ENCODE data around the gene TRIM45. TPM values are rescaled to one million over a fixed set of nuclear protein-coding genes. Genes with fewer than 3 reads are reported as not detected.

TRIM45 gene
- total RNA-seq, 1 experiment from 2014 or later, result 11.7 TPM

DNA sequence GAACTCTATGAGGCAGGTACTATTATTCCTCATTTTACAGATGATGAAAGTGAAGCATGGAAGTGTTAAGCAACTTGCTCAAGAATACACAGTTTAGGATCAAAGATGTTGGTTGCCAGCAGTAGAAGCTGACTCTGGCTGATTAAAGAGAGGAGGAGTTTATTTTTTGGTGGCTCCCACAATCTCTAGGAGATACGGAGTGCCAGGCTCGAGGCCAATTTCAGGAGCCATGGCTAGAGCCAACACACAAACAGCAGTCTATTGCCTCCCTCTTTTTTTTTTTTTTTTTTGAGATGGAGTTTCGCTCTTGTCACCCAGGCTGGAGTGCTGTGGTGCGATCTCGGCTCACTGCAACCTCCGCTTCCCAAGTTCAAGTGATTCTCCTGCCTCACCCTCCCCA is 41.8 kb downstream of the TRIM45 start:
- Histone ChIP-seq H4K8ac (replicated peaks; ENCODE audit: insufficient read length, low read depth, low read length) (no peak overlapping the region), H3K14ac (ENCODE audit: insufficient read depth, low read length) (no peak overlapping the region), H3K79me2 (ENCODE audit: insufficient read depth, low read length) (no peaks in the 10 kb centered on the region; the same call in 1 of the 2 replicates), H3K9ac (ENCODE audit: extremely low read depth, insufficient read length, low read length) (no peak overlapping the region), H3K4ac (ENCODE audit: low read depth, low read length) (no peak overlapping the region), H2BK20ac (ENCODE audit: low read depth, low read length, poor library complexity, severe bottlenecking) (no peak overlapping the region), H3K18ac (ENCODE audit: insufficient read length, low read depth, low read length) (no peak overlapping the region), H3K4me1 (ENCODE audit: insufficient read depth, low read length) (no peaks in the 10 kb centered on the region), H2AK5ac (ENCODE audit: insufficient read length, low read length) (no peak overlapping the region), H3K23ac (ENCODE audit: insufficient read length, low read depth, low read length) (no peak overlapping the region), H3K4me2 (ENCODE audit: insufficient read depth, insufficient read length, low read length) (no peak overlapping the region), H4K20me1 (ENCODE audit: control insufficient read depth, insufficient read depth, insufficient read length) (no peaks in the 10 kb centered on the region), H4K5ac (ENCODE audit: insufficient read length, low read depth, low read length) (no peak overlapping the region), H2BK12ac (ENCODE audit: insufficient read length, low read depth, low read length) (no peak overlapping the region), H3K56ac (ENCODE audit: insufficient read length, low read depth, low read length) (no peak overlapping the region), H2BK15ac (ENCODE audit: low read depth, low read length) (no peak overlapping the region), H2BK5ac (ENCODE audit: insufficient read length, low read length) (no peak overlapping the region), H2BK120ac (ENCODE audit: low read depth, low read length, poor library complexity, severe bottlenecking) (no peak overlapping the region), H3T11ph (ENCODE audit: low read length) (no peak overlapping the region), H3K79me1 (ENCODE audit: insufficient read depth, low read depth, low read length, poor library complexity, severe bottlenecking) (no peaks in the 10 kb centered on the region), H2AFZ (ENCODE audit: low read length) (no peak overlapping the region), H3K27me3 (ENCODE audit: insufficient read depth, low read length) (no peaks in the 10 kb centered on the region), H3K27ac (ENCODE audit: insufficient read length, low read depth, low read length) (no peak overlapping the region), H3K23me2 (ENCODE audit: insufficient read length, low read depth, low read length, poor library complexity, severe bottlenecking) (no peaks in the 10 kb centered on the region), H4K91ac (ENCODE audit: insufficient read length, low read depth, low read length) (no peak overlapping the region), H3K9me3 (ENCODE audit: control insufficient read depth, low read depth, low read length) (no peaks in the 10 kb centered on the region)
- H3K4me3 Mint-ChIP-seq, result no peak overlapping the region
- no peaks in the 10 kb centered on the region for H3K9me3 Mint-ChIP-seq
- H3K4me1 Mint-ChIP-seq, result peaks cover 0 to 2% of the 10 kb centered on the region in 2 experiments; a peak in 1 of 4 replicates
- no peak overlapping the region for H3K27ac Mint-ChIP-seq
- peaks cover 45 to 90% (median 79%) of the 10 kb centered on the region in 3 experiments for H3K36me3 Mint-ChIP-seq (ENCODE audit: insufficient read depth in 1 of 3, low read depth in 3 of 3)
- H3K27me3 Mint-ChIP-seq (ENCODE audit: low read depth), result no peaks in the 10 kb centered on the region
- TF ChIP-seq, protein P1, sequence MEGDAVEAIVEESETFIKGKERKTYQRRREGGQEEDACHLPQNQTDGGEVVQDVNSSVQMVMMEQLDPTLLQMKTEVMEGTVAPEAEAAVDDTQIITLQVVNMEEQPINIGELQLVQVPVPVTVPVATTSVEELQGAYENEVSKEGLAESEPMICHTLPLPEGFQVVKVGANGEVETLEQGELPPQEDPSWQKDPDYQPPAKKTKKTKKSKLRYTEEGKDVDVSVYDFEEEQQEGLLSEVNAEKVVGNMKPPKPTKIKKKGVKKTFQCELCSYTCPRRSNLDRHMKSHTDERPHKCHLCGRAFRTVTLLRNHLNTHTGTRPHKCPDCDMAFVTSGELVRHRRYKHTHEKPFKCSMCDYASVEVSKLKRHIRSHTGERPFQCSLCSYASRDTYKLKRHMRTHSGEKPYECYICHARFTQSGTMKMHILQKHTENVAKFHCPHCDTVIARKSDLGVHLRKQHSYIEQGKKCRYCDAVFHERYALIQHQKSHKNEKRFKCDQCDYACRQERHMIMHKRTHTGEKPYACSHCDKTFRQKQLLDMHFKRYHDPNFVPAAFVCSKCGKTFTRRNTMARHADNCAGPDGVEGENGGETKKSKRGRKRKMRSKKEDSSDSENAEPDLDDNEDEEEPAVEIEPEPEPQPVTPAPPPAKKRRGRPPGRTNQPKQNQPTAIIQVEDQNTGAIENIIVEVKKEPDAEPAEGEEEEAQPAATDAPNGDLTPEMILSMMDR (conservative IDR thresholded peaks at IDR 0.05), result no peak
- DNase-seq, result no peak
- WGBS (ENCODE audit: extremely low coverage, insufficient read length, low lambda C conversion rate), result no CpG with 5 or more reads among the region's 6 CpGs

All from H9 (cell line).